Upper lobe of left lung (tissue), 6 donors: ENCODE measurements around the gene MRM1. TPM values are rescaled to one million over a fixed set of nuclear protein-coding genes. Genes with fewer than 3 reads are reported as not detected.
A peak's percentile ranks its signal among the peaks of the same experiment; 100 is the strongest.

Source experiments
- ATAC-seq, 2 donors: fragments of 200-7000 bp; cut with Tn5 transposase; one replicate each; pipeline ENCODE4 v1.9.1; 2022; ENCODE audit warnings: mild to moderate bottlenecking in 2 of 2, moderate library complexity in 2 of 2; ENCODE audit not compliant: low FRiP score in 2 of 2
- DNase-seq, 2 donors: peaks; one replicate each; pipeline ENCODE4 v3.0.0-alpha.2; 2019 to 2020
- H3K27ac ChIP-seq, 4 donors: fragments of 200-600 bp; sonication (generic); one replicate each; pipeline ENCODE4 v1.5.1; 2016 to 2019
- H3K27me3 ChIP-seq, 4 donors: fragments of 200-600 bp; sonication (generic); one replicate each; pipeline ENCODE4 v1.5.1; 2017 to 2019
- H3K36me3 ChIP-seq, 4 donors: fragments of 200-600 bp; sonication (generic); one replicate each; pipeline ENCODE4 v1.5.1; 2016 to 2019
- H3K4me1 ChIP-seq, 4 donors: fragments of 200-600 bp; sonication (generic); one replicate each; pipeline ENCODE4 v1.5.1; 2018 to 2019
- H3K4me3 ChIP-seq, 4 donors: fragments of 200-600 bp; sonication (generic); one replicate each; pipeline ENCODE4 v1.5.1; 2017 to 2019; ENCODE audit warnings: mild to moderate bottlenecking in 2 of 4, moderate library complexity in 1 of 4
- H3K9me3 ChIP-seq, 4 donors: fragments of 200-600 bp; sonication (generic); one replicate each; pipeline ENCODE4 v1.5.1; 2018 to 2019
- EP300 ChIP-seq, 4 donors: sonication (generic); formaldehyde crosslinking; IDR thresholded peaks; one replicate each; pipeline ENCODE4 v1.5.1; 2017; ENCODE audit warnings: antibody characterized with exemption in 4 of 4, control low read depth in 2 of 4
- POLR2A ChIP-seq, 4 donors: fragments of 450-650 bp; IDR thresholded peaks; one replicate each; pipeline ENCODE4 v1.5.1; 2016 to 2017; ENCODE audit warnings: antibody characterized with exemption in 4 of 4, mild to moderate bottlenecking in 2 of 4
- POLR2AphosphoS5 ChIP-seq, 2 donors: sonication (generic); formaldehyde crosslinking; IDR thresholded peaks; one replicate each; pipeline ENCODE4 v1.5.1; 2017; ENCODE audit warnings: antibody characterized with exemption in 2 of 2
- WGBS, 2 donors: methylation state at CpG; one replicate each; pipeline ENCODE4 v1.1.5; 2017 to 2018; 5-methylcytosine and 5-hydroxymethylcytosine counted together
- total RNA-seq, 6 donors: library from RNA; depleted of rRNA in 4 of 6; stranded (reverse); fragments of >200 nt in 4 of 6; gene quantifications; one replicate each; pipeline versions ENCODE4 v1.1.0 to v1.2.1, GENCODE V29; 2016 to 2021
- TF ChIP-seq, protein P1 (sequence below), 6 experiments: fragments of 450-650 bp in 4 of 6; fragments of 200-600 bp in 2 of 6; sonication (generic) in 2 of 6; IDR thresholded peaks; one replicate each; pipeline ENCODE4 v1.5.1; 2016 to 2019; ENCODE audit warnings: antibody characterized with exemption in 6 of 6
- donor health status: DM: no; HTN: no; CAD: no; lungs with moderate emphysema.
- donor health status: DM: no; HTN: yes; CAD: no; lungs with severe emphysema.

The MRM1 gene
- total RNA-seq, 6 donors from 2014 or later, result 3.1 to 9.4 (median 8.1) TPM

- Histone ChIP-seq H3K4me3 (no peak overlapping the region), H3K4me1 (peaks cover 0 to 8% (median 0%) of the 10 kb centered on the region in 4 donors), H3K27ac (no peak overlapping the region), H3K36me3 (no peaks in the 10 kb centered on the region), H3K27me3 (no peaks in the 10 kb centered on the region), H3K9me3 (no peaks in the 10 kb centered on the region)
- ATAC-seq, result no peak
- TF ChIP-seq, protein P1, sequence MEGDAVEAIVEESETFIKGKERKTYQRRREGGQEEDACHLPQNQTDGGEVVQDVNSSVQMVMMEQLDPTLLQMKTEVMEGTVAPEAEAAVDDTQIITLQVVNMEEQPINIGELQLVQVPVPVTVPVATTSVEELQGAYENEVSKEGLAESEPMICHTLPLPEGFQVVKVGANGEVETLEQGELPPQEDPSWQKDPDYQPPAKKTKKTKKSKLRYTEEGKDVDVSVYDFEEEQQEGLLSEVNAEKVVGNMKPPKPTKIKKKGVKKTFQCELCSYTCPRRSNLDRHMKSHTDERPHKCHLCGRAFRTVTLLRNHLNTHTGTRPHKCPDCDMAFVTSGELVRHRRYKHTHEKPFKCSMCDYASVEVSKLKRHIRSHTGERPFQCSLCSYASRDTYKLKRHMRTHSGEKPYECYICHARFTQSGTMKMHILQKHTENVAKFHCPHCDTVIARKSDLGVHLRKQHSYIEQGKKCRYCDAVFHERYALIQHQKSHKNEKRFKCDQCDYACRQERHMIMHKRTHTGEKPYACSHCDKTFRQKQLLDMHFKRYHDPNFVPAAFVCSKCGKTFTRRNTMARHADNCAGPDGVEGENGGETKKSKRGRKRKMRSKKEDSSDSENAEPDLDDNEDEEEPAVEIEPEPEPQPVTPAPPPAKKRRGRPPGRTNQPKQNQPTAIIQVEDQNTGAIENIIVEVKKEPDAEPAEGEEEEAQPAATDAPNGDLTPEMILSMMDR (IDR thresholded peaks at IDR 0.05), result no peak
- TF ChIP-seq EP300 (IDR thresholded peaks at IDR 0.05), result no peak
- TF ChIP-seq POLR2AphosphoS5 (IDR thresholded peaks at IDR 0.05), result no peak
- TF ChIP-seq POLR2A (IDR thresholded peaks at IDR 0.05), result no peak
- peak in 1 of 2 donors; percentile 61 for DNase-seq
- whole genome bisulfite sequencing, 2 donors, result 72 to 84% methylated on average over 12 of the region's 12 CpGs
These were observed 25.7 kb downstream of the MRM1 start for GRCh38 chr17:36627101-36627500.

GRCh38 chr17:36628576-36628975, 27.2 kb downstream of the MRM1 start:
- H3K36me3 ChIP-seq, result no peaks in the 10 kb centered on the region
- no peak for ATAC-seq
- WGBS, 2 donors, result 97 to 100% methylated on average over 2 of the region's 2 CpGs

DNA sequence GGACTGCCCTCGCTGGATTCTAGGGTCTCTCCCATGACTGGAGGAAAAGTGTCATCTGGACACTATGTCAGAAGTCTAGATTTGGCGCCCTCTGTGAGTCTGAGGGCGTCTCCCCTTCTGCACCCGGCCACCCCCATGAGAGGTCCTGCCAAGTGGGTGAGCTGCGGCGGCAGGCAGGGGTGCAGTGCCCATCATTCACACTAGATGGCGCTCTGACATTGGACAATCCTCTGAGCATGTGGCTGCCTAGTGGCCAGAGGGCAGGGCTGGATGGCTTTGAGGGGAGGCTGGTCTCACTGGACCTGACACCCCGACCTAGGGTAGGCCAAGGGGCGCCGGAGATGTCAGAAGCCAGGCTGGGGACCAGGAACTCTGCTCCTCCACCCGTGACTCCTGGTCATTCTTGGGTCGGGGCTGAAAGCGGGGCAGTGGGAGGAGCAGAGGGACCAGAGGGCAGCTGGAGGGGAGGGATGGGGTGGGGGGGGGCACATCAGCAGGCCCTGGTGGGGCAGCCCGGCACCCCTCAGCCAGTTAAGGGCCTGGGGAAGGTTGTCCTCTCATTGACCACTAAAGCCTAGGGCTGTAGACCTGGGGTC, 28.0 kb downstream of the MRM1 start:
- no peak for TF ChIP-seq POLR2A (IDR thresholded peaks at IDR 0.05)
- no peak for TF ChIP-seq POLR2AphosphoS5 (IDR thresholded peaks at IDR 0.05)
- no peak for TF ChIP-seq EP300 (IDR thresholded peaks at IDR 0.05)
- TF ChIP-seq, protein P1 (IDR thresholded peaks at IDR 0.05), result peak; percentile 94 to 99 (median 98)

More at GRCh38 chr17:36628576-36628975, 27.2 kb downstream of the MRM1 start:
- no peak for TF ChIP-seq POLR2AphosphoS5 (IDR thresholded peaks at IDR 0.05)
- TF ChIP-seq, protein P1 (IDR thresholded peaks at IDR 0.05), result no peak
- no peak for TF ChIP-seq POLR2A (IDR thresholded peaks at IDR 0.05)
- no peak for TF ChIP-seq EP300 (IDR thresholded peaks at IDR 0.05)
- Histone ChIP-seq H3K27me3 (no peaks in the 10 kb centered on the region), H3K9me3 (no peaks in the 10 kb centered on the region), H3K4me1 (peaks cover 0 to 8% (median 2%) of the 10 kb centered on the region in 4 donors), H3K4me3 (no peak overlapping the region), H3K27ac (no peak overlapping the region)
- DNase-seq, result no peak

GRCh38 chr17:36629970-36630502, 28.7 kb downstream of the MRM1 start:
- peaks cover 0 to 8% (median 3%) of the 10 kb centered on the region in 4 donors for H3K4me1 ChIP-seq
- DNase-seq (no peak), ATAC-seq (no peak)
- H3K9me3 ChIP-seq, result no peaks in the 10 kb centered on the region
- H3K27ac ChIP-seq, result no peak overlapping the region
- WGBS, 2 donors, result 83 to 86% methylated on average over 7 to 8 of the region's 8 CpGs
- TF ChIP-seq, protein P1 (IDR thresholded peaks at IDR 0.05), result no peak
- TF ChIP-seq POLR2AphosphoS5 (IDR thresholded peaks at IDR 0.05) (no peak), EP300 (IDR thresholded peaks at IDR 0.05) (no peak), POLR2A (IDR thresholded peaks at IDR 0.05) (no peak)
- no peaks in the 10 kb centered on the region for H3K36me3 ChIP-seq
- no peaks in the 10 kb centered on the region for H3K27me3 ChIP-seq
- no peak overlapping the region for H3K4me3 ChIP-seq

More for the DNA sequence above, 28.0 kb downstream of the MRM1 start:
- DNase-seq (peak; percentile 70 to 85), ATAC-seq (peak; percentile 87 to 93)
- Histone ChIP-seq H3K4me1 (peaks cover 0 to 8% (median 3%) of the 10 kb centered on the region in 4 donors), H3K27ac (no peak overlapping the region), H3K27me3 (no peaks in the 10 kb centered on the region), H3K9me3 (no peaks in the 10 kb centered on the region), H3K36me3 (no peaks in the 10 kb centered on the region), H3K4me3 (no peak overlapping the region)
- WGBS, 2 donors, result 0 to 34% methylated on average over 1 to 9 of the region's 14 CpGs
